SK-N-SH (cell line): Measurements from ENCODE around the gene DDX24. TPM values are rescaled to one million over a fixed set of nuclear protein-coding genes. Genes with fewer than 3 reads are reported as not detected.

Source experiments
- CTCF ChIA-PET: fragments of 300-600, 350-600 bp; formaldehyde crosslinking; extraction: SDS; loops from one replicate; lab custom pipeline; 2021; lab: Yijun Ruan, JAX
- POLR2A ChIA-PET: fragments of 350-600 bp; sonication (Branson Sonifier 250); formaldehyde crosslinking; extraction: SDS; loops from one replicate; lab custom pipeline; 2020; ENCODE audit warnings: antibody characterized with exemption, inconsistent platforms; lab: Yijun Ruan, JAX
- DNase-seq: peaks from one replicate; pipeline ENCODE4 v3.0.0; 2012
- H2AFZ ChIP-seq: fragments of 200-600 bp; sonication (generic); 2 replicates; pipeline ENCODE4 v1.8.1; 2016; ENCODE audit warnings: antibody characterized with exemption, mild to moderate bottlenecking, low read depth
- H3F3A ChIP-seq: fragments of 200-600 bp; sonication (generic); replicated peaks from 2 replicates; pipeline ENCODE3; 2016; ENCODE audit warnings: antibody characterized with exemption, mild to moderate bottlenecking; ENCODE audit not compliant: insufficient read depth
- H3K27ac ChIP-seq, 2 experiments: fragments of 200-500 bp in 1 of 2; fragments of 200-600 bp in 1 of 2; sonication (Bioruptor generic) in 1 of 2; sonication (generic), shearing (Covaris generic) in 1 of 2; 2 replicates each; pipeline versions ENCODE4 v1.5.1 to v1.6.1; 2014 to 2016; ENCODE audit warnings: low read depth in 2 of 2, inconsistent platforms in 1 of 2, low read length in 1 of 2, mild to moderate bottlenecking in 1 of 2, mixed read lengths in 1 of 2
- H3K27me3 ChIP-seq: fragments of 200-600 bp; sonication (generic), shearing (Covaris generic); 2 replicates; pipeline ENCODE4 v1.6.1; 2016; ENCODE audit warnings: mixed run types; ENCODE audit not compliant: insufficient read depth
- H3K36me3 ChIP-seq, 2 experiments: fragments of 200-500 bp in 1 of 2; fragments of 200-600 bp in 1 of 2; sonication (Bioruptor generic) in 1 of 2; sonication (generic) in 1 of 2; replicated peaks in 1 of 2; 2 replicates each; pipeline versions ENCODE3 to v1.5.1; 2014 to 2016; ENCODE audit warnings: low read length in 1 of 2, mild to moderate bottlenecking in 1 of 2; ENCODE audit not compliant: insufficient read depth in 2 of 2, control insufficient read depth in 1 of 2
- H3K4me1 ChIP-seq, 2 experiments: fragments of 200-500 bp in 1 of 2; fragments of 200-600 bp in 1 of 2; sonication (Bioruptor generic) in 1 of 2; sonication (generic), shearing (Covaris generic) in 1 of 2; 2 replicates each; pipeline versions ENCODE4 v1.5.1 to v1.6.1; 2014 to 2016; ENCODE audit warnings: low read depth in 1 of 2, low read length in 1 of 2, mixed run types in 1 of 2; ENCODE audit not compliant: insufficient read depth in 2 of 2, control insufficient read depth in 1 of 2
- H3K4me2 ChIP-seq: fragments of 200-600 bp; sonication (generic), shearing (Covaris generic); 2 replicates; pipeline ENCODE4 v1.6.1; 2017; ENCODE audit warnings: mixed run types
- H3K4me3 ChIP-seq, 2 experiments: fragments of 200-500 bp in 1 of 2; fragments of 200-600 bp in 1 of 2; sonication (Bioruptor generic) in 1 of 2; sonication (generic), shearing (Covaris generic) in 1 of 2; 2 replicates each; pipeline versions ENCODE4 v1.5.1 to v1.8.1; 2014 to 2016; ENCODE audit warnings: low read depth in 2 of 2, inconsistent platforms in 1 of 2, low read length in 1 of 2, mild to moderate bottlenecking in 1 of 2, mixed read lengths in 1 of 2, moderate library complexity in 1 of 2
- H3K79me2 ChIP-seq: fragments of 200-600 bp; sonication (generic); 2 replicates; pipeline ENCODE4 v1.8.1; 2017; ENCODE audit warnings: mild to moderate bottlenecking; ENCODE audit not compliant: insufficient read depth
- H3K9ac ChIP-seq: fragments of 200-600 bp; sonication (generic); 2 replicates; pipeline ENCODE4 v1.6.1; 2017; ENCODE audit warnings: mixed run types
- H3K9me2 ChIP-seq: fragments of 200-600 bp; sonication (generic); 2 replicates; pipeline ENCODE4 v1.6.1; 2017; ENCODE audit warnings: mixed run types
- H3K9me3 ChIP-seq: fragments of 200-600 bp; sonication (generic); 2 replicates; pipeline ENCODE4 v1.6.1; 2017; ENCODE audit warnings: mixed run types, mild to moderate bottlenecking, moderate library complexity
- H4K20me1 ChIP-seq: fragments of 200-600 bp; sonication (generic); 2 replicates; pipeline ENCODE4 v1.6.1; 2017; ENCODE audit warnings: mild to moderate bottlenecking, mixed run types; ENCODE audit not compliant: insufficient read depth
- CHD2 ChIP-seq: fragments of 150-350 bp; IDR thresholded peaks from 2 replicates; pipeline ENCODE4 v1.6.1; 2018; ENCODE audit warnings: low read length; ENCODE audit not compliant: partially characterized antibody
- CTCF ChIP-seq: fragments of 200-600 bp; sonication (generic); IDR thresholded peaks from 2 replicates; pipeline ENCODE4 v1.6.1; 2017; ENCODE audit warnings: antibody characterized with exemption, mild to moderate bottlenecking, moderate library complexity
- FOSL2 ChIP-seq: IDR thresholded peaks from 2 replicates; pipeline ENCODE4 v1.4.0; 2012; ENCODE audit warnings: low read depth, mild to moderate bottlenecking, moderate library complexity, borderline replicate concordance
- GATA2 ChIP-seq: sonication (generic); formaldehyde crosslinking; IDR thresholded peaks from 2 replicates; pipeline ENCODE4 v1.5.0; 2020; ENCODE audit warnings: mild to moderate bottlenecking, missing genetic modification reagents
- MXI1 ChIP-seq: IDR thresholded peaks from 2 replicates; pipeline ENCODE4 v1.6.1; 2012; ENCODE audit warnings: mild to moderate bottlenecking, low read depth, low read length, improper control_type of control experiment
- NFIC ChIP-seq: IDR thresholded peaks from 2 replicates; pipeline ENCODE4 v1.4.0; 2012; ENCODE audit warnings: borderline replicate concordance
- NRF1 ChIP-seq: IDR thresholded peaks from 2 replicates; pipeline ENCODE4 v1.6.1; 2012; ENCODE audit warnings: low read depth, mild to moderate bottlenecking, low read length
- TAF1 ChIP-seq: IDR thresholded peaks from 2 replicates; pipeline ENCODE4 v1.6.1; 2012; ENCODE audit warnings: low read depth, mild to moderate bottlenecking, low read length, moderate library complexity, borderline replicate concordance
- TCF12 ChIP-seq: IDR thresholded peaks from 2 replicates; pipeline ENCODE4 v1.4.0; 2012
- TEAD4 ChIP-seq: IDR thresholded peaks from 2 replicates; pipeline ENCODE4 v1.4.0; 2012; ENCODE audit warnings: mild to moderate bottlenecking, borderline replicate concordance; ENCODE audit not compliant: insufficient read depth
- WGBS: methylation state at CpG from one replicate; pipeline ENCODE4 v1.1.6; 2017; ENCODE audit warnings: low lambda C conversion rate; 5-methylcytosine and 5-hydroxymethylcytosine counted together
- polyA plus RNA-seq, 3 experiments: library from polyadenylated mRNA; depleted of rRNA; stranded (reverse); fragments of >200 nt; gene quantifications; 2 replicates each; pipeline ENCODE4 v1.2.3, GENCODE V29; 2012
- TF ChIP-seq, protein P1 (sequence below): IDR thresholded peaks from 2 replicates; pipeline ENCODE4 v1.4.0; 2012; ENCODE audit warnings: low read depth, borderline replicate concordance
- TF ChIP-seq, protein P2 (sequence below): fragments of 150-350 bp; IDR thresholded peaks from 2 replicates; pipeline ENCODE4 v1.6.1; 2017; ENCODE audit warnings: antibody characterized with exemption, low read length, low read depth, borderline replicate concordance
- TF ChIP-seq, protein P3 (sequence below): fragments of 150-350 bp; IDR thresholded peaks from 2 replicates; pipeline ENCODE4 v1.6.1; 2016; ENCODE audit warnings: mild to moderate bottlenecking, low read depth, low read length

The DDX24 gene
- polyA plus RNA-seq, 1 of the 3 experiments (the other 2 are of a cell fraction): 108 TPM

DNA sequence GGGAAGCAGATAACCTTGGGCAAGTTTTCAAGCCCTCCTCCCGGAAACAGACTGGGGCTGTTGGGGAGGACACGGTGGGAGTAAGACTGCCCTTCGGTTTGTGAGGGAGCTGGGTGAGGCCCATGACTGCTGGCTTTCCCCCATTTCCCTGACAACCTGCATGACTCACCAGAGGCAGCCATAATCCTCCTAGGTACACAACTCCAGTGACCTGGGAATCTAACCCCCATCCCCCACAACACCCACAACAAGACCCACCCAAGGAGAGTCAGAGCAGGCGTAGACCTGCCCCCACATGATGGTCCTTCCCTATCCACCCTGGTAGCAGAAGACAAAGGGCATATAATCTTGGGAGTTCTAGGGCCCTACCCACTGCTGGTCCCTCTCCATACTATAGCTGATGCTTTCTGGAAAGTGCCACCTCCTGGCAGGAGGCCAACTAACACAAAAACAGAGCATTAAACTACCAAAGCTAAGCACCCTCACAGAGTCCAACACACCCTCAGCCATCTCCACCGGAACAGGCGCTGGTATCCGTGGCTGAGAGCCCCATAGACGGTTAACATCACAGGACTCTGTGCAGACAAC lies 14.8 kb downstream of the DDX24 start:
- H4K20me1 ChIP-seq: peaks cover 48% of the 10 kb centered on the region

GRCh38 chr14:94062344-94062940 lies 18.6 kb downstream of the DDX24 start:
- 89% methylated on average over 9 of the region's 9 CpGs for WGBS
- H2AFZ ChIP-seq: no peak overlapping the region
- H3K79me2 ChIP-seq: peaks cover 67% of the 10 kb centered on the region
- TF ChIP-seq FOSL2 (0 out of 2 replicates have a peak, but pooled peaks have one; percentile 42), CHD2 (no peak), TCF12 (0 out of 2 replicates have a peak, but pooled peaks have one; percentile 22)
- TF ChIP-seq, all 33 proteins: peak for 2
- Histone ChIP-seq H3K36me3 (peaks cover 50% of the 10 kb centered on the region in 2 experiments), H3K4me2 (peak overlapping the region; percentile 40; the same call in 1 of the 2 replicates), H4K20me1 (peaks cover 45% of the 10 kb centered on the region), H3K9me3 (no peaks in the 10 kb centered on the region), H3F3A (no peaks in the 10 kb centered on the region), H3K9ac (no peak overlapping the region), H3K27ac (no peak overlapping the region), H3K4me1 (peaks cover 8 to 10% of the 10 kb centered on the region in 2 experiments; a peak in 2 of 4 replicates), H3K4me3 (no peak overlapping the region), H3K9me2 (no peaks in the 10 kb centered on the region), H3K27me3 (no peaks in the 10 kb centered on the region)
- CTCF ChIA-PET: interaction anchor here (0.8 to 1.8 kb wide), 4 partner anchors 12 to 74 kb away, joined by 3 to 5 read pairs (median 4); no protein-coding TSS in a partner anchor
- no peak for DNase-seq
- POLR2A ChIA-PET: no interaction called here

More for the DNA sequence above, 14.8 kb downstream of the DDX24 start:
- Histone ChIP-seq H3K4me2 (no peak overlapping the region), H3K4me3 (no peak overlapping the region), H3K9me3 (no peaks in the 10 kb centered on the region), H3K79me2 (peaks cover 92% of the 10 kb centered on the region), H3F3A (no peaks in the 10 kb centered on the region), H3K36me3 (peaks cover 15 to 19% of the 10 kb centered on the region in 2 experiments), H3K27me3 (no peaks in the 10 kb centered on the region), H3K27ac (no peak overlapping the region; a peak in 1 of 4 replicates), H3K4me1 (peaks cover 8 to 10% of the 10 kb centered on the region in 2 experiments; a peak in 2 of 4 replicates), H3K9me2 (no peaks in the 10 kb centered on the region), H2AFZ (no peak overlapping the region), H3K9ac (no peak overlapping the region)
- TF ChIP-seq CTCF (no peak), GATA2 (no peak)
- ChIA-PET CTCF (interaction anchor here (0.9 to 2.6 kb wide), 6 partner anchors 9 to 71 kb away, joined by 3 to 14 read pairs (median 4); no protein-coding TSS in a partner anchor), POLR2A (no interaction called here)
- no peak for DNase-seq
- WGBS: 93% methylated on average over 7 of the region's 8 CpGs

DNA sequence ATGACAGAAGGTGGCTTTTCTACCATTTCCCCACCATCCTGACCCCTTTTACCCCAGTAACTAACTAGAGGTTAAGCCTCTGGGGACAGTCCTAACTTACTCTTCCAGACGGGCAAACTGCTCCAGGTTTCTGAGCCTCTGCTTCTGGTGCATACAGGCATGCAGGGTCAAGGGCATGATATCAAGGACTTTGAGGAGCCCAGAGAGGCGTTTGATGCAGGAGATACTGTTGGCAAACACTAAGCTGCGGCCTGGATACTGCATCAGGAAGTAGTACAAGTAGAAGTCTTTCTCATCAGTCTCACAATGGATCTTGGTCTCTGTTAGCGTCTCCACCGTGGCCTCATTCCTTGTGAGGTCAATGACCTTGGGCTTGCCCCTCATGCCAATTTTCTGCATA lies 21.0 kb downstream of the DDX24 start:
- H3K4me2 ChIP-seq: no peak overlapping the region
- 79% methylated on average over 5 of the region's 5 CpGs for WGBS
- H3K4me3 ChIP-seq: no peak overlapping the region
- no peaks in the 10 kb centered on the region for H3K9me2 ChIP-seq
- H3K9me3 ChIP-seq: no peaks in the 10 kb centered on the region
- peaks cover 43% of the 10 kb centered on the region for H3K79me2 ChIP-seq
- H4K20me1 ChIP-seq: peaks cover 24% of the 10 kb centered on the region
- ChIA-PET POLR2A (no interaction called here), CTCF (interaction anchor here (0.5 to 1.1 kb wide), 2 partner anchors 14 to 77 kb away, joined by 3 to 4 read pairs; no protein-coding TSS in a partner anchor)
- H3K27me3 ChIP-seq: no peaks in the 10 kb centered on the region
- peaks cover 58 to 75% of the 10 kb centered on the region in 2 experiments for H3K36me3 ChIP-seq
- H2AFZ ChIP-seq: no peak overlapping the region
- DNase-seq: no peak
- H3K4me1 ChIP-seq: peaks cover 0 to 10% of the 10 kb centered on the region in 2 experiments; a peak in 2 of 4 replicates
- no peaks in the 10 kb centered on the region for H3F3A ChIP-seq
- H3K9ac ChIP-seq: no peak overlapping the region
- H3K27ac ChIP-seq: no peak overlapping the region
- TF ChIP-seq, protein P1, sequence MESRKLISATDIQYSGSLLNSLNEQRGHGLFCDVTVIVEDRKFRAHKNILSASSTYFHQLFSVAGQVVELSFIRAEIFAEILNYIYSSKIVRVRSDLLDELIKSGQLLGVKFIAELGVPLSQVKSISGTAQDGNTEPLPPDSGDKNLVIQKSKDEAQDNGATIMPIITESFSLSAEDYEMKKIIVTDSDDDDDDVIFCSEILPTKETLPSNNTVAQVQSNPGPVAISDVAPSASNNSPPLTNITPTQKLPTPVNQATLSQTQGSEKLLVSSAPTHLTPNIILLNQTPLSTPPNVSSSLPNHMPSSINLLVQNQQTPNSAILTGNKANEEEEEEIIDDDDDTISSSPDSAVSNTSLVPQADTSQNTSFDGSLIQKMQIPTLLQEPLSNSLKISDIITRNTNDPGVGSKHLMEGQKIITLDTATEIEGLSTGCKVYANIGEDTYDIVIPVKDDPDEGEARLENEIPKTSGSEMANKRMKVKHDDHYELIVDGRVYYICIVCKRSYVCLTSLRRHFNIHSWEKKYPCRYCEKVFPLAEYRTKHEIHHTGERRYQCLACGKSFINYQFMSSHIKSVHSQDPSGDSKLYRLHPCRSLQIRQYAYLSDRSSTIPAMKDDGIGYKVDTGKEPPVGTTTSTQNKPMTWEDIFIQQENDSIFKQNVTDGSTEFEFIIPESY: no peak
- TF ChIP-seq TAF1 (no peak), NRF1 (no peak), TCF12 (no peak), NFIC (no peak), MXI1 (no peak), TEAD4 (no peak)
- TF ChIP-seq, protein P2, sequence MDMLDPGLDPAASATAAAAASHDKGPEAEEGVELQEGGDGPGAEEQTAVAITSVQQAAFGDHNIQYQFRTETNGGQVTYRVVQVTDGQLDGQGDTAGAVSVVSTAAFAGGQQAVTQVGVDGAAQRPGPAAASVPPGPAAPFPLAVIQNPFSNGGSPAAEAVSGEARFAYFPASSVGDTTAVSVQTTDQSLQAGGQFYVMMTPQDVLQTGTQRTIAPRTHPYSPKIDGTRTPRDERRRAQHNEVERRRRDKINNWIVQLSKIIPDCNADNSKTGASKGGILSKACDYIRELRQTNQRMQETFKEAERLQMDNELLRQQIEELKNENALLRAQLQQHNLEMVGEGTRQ: no peak
- TF ChIP-seq, protein P3, sequence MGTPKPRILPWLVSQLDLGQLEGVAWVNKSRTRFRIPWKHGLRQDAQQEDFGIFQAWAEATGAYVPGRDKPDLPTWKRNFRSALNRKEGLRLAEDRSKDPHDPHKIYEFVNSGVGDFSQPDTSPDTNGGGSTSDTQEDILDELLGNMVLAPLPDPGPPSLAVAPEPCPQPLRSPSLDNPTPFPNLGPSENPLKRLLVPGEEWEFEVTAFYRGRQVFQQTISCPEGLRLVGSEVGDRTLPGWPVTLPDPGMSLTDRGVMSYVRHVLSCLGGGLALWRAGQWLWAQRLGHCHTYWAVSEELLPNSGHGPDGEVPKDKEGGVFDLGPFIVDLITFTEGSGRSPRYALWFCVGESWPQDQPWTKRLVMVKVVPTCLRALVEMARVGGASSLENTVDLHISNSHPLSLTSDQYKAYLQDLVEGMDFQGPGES: no peak
